HEK293T (cell line): ENCODE data around the gene SLC43A3.

Experiments used
- CTCF ChIA-PET: fragments of 350-600 bp; formaldehyde crosslinking; extraction: SDS; loops from one replicate; lab custom pipeline; 2021; ENCODE audit warnings: antibody characterized with exemption, inconsistent platforms; lab: Yijun Ruan, JAX
- POLR2A ChIA-PET: fragments of 350-600 bp; formaldehyde crosslinking; extraction: SDS; loops from one replicate; lab custom pipeline; 2020; ENCODE audit warnings: antibody characterized with exemption, inconsistent platforms; lab: Yijun Ruan, JAX
- DNase-seq: peaks from one replicate; pipeline ENCODE4 v3.0.0; 2012; ENCODE audit warnings: mixed read lengths; ENCODE audit errors: extremely low spot score
- ARNT ChIP-seq: fragments of 450-650 bp; IDR thresholded peaks from 2 replicates; pipeline ENCODE4 v1.6.1; 2017; ENCODE audit warnings: mild to moderate bottlenecking
- BHLHE40 ChIP-seq: fragments of 450-650 bp; IDR thresholded peaks from 2 replicates; pipeline ENCODE4 v1.6.1; 2016; ENCODE audit warnings: mild to moderate bottlenecking, moderate library complexity, borderline replicate concordance
- CTBP1 ChIP-seq: fragments of 450-650 bp; IDR thresholded peaks from 2 replicates; pipeline ENCODE4 v1.6.1; 2016; ENCODE audit warnings: borderline replicate concordance
- ELF4 ChIP-seq: fragments of 450-650 bp; IDR thresholded peaks from 2 replicates; pipeline ENCODE4 v1.6.1; 2017; ENCODE audit warnings: antibody characterized with exemption
- FOXA1 ChIP-seq: fragments of 450-650 bp; IDR thresholded peaks from 2 replicates; pipeline ENCODE4 v1.6.1; 2016; ENCODE audit warnings: mild to moderate bottlenecking
- FOXK2 ChIP-seq: fragments of 450-650 bp; IDR thresholded peaks from 2 replicates; pipeline ENCODE4 v1.6.1; 2016; ENCODE audit warnings: mild to moderate bottlenecking
- FOXM1 ChIP-seq: fragments of 450-650 bp; IDR thresholded peaks from 2 replicates; pipeline ENCODE4 v1.6.1; 2017; ENCODE audit warnings: mild to moderate bottlenecking, borderline replicate concordance
- HDGF ChIP-seq: fragments of 450-650 bp; IDR thresholded peaks from 2 replicates; pipeline ENCODE4 v1.6.1; 2017; ENCODE audit warnings: antibody characterized with exemption, borderline replicate concordance
- L3MBTL2 ChIP-seq: fragments of 450-650 bp; conservative IDR thresholded peaks from 2 replicates; pipeline ENCODE4 v1.6.1; 2016; ENCODE audit warnings: mild to moderate bottlenecking
- LEF1 ChIP-seq: fragments of 450-650 bp; IDR thresholded peaks from 2 replicates; pipeline ENCODE4 v1.6.1; 2017; ENCODE audit warnings: mild to moderate bottlenecking, borderline replicate concordance
- NFRKB ChIP-seq: fragments of 450-650 bp; IDR thresholded peaks from 2 replicates; pipeline ENCODE4 v1.6.1; 2016; ENCODE audit warnings: mild to moderate bottlenecking, moderate library complexity
- SP1 ChIP-seq: fragments of 450-650 bp; IDR thresholded peaks from 2 replicates; pipeline ENCODE4 v1.6.1; 2017
- SUZ12 ChIP-seq: fragments of 450-650 bp; IDR thresholded peaks from 2 replicates; pipeline ENCODE4 v1.6.1; 2016; ENCODE audit warnings: mild to moderate bottlenecking
- TARDBP ChIP-seq: fragments of 450-650 bp; IDR thresholded peaks from 2 replicates; pipeline ENCODE4 v1.6.1; 2016
- ZNF384 ChIP-seq: fragments of 450-650 bp; IDR thresholded peaks from 2 replicates; pipeline ENCODE4 v1.6.1; 2016
- TF ChIP-seq, protein P1 (sequence below): fragments of 450-650 bp; IDR thresholded peaks from 2 replicates; pipeline ENCODE4 v1.6.1; 2016

SLC43A3 gene

DNA sequence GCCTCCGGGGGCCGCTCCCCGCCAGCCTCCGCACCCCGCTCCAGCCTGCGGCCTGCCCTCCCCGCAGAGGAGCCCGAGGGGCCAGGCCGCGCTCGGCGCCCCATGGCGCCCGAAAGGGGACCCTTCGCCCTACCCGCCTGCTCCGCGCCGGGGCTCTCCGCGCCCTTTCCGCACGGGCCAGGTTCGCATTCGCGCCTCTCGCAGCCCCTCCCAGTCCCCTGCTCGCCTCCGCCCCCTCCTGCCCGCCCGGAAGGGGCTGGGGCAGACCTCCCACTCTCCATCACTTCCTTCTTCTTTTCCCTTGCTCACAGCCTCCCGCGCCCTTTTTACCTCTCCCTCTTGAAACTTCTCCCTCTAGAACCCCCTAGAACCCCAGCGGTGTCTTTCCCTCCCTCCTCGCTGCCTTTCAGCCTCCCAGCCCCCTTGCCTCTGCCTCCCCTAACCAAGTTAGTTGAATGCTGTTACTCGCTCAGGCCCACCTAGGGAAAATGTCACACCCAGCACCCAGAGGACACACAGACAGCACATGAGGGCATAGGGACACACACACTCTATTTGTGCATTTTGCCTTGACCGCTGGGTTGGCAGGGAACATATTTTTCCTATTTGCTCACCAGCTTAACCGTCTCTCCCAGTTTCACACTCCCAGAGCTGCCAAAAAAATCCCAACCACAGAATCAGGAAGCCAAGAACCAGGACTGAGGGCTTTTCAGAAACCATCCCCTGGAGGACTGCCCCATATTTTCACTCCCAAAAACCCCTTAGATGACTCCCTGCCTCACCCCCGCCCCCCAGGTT lies at the start of gene SLC43A3:
Gene SLC43A3 (minus strand): TSS at position 193 of the 798 bp plus-strand sequence. CDS start 949 bp downstream, outside the sequence.
- no peak for DNase-seq
- ChIA-PET CTCF (no interaction called here), POLR2A (no interaction called here)
- TF ChIP-seq L3MBTL2 (no peak), FOXA1 (no peak), BHLHE40 (no peak), CTBP1 (no peak), TARDBP (no peak), FOXM1 (no peak), HDGF (no peak), LEF1 (no peak), SP1 (no peak), ZNF384 (no peak), ELF4 (no peak), NFRKB (no peak), FOXK2 (no peak)
- TF ChIP-seq, protein P1, sequence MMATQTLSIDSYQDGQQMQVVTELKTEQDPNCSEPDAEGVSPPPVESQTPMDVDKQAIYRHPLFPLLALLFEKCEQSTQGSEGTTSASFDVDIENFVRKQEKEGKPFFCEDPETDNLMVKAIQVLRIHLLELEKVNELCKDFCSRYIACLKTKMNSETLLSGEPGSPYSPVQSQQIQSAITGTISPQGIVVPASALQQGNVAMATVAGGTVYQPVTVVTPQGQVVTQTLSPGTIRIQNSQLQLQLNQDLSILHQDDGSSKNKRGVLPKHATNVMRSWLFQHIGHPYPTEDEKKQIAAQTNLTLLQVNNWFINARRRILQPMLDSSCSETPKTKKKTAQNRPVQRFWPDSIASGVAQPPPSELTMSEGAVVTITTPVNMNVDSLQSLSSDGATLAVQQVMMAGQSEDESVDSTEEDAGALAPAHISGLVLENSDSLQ, result no peak

DNA sequence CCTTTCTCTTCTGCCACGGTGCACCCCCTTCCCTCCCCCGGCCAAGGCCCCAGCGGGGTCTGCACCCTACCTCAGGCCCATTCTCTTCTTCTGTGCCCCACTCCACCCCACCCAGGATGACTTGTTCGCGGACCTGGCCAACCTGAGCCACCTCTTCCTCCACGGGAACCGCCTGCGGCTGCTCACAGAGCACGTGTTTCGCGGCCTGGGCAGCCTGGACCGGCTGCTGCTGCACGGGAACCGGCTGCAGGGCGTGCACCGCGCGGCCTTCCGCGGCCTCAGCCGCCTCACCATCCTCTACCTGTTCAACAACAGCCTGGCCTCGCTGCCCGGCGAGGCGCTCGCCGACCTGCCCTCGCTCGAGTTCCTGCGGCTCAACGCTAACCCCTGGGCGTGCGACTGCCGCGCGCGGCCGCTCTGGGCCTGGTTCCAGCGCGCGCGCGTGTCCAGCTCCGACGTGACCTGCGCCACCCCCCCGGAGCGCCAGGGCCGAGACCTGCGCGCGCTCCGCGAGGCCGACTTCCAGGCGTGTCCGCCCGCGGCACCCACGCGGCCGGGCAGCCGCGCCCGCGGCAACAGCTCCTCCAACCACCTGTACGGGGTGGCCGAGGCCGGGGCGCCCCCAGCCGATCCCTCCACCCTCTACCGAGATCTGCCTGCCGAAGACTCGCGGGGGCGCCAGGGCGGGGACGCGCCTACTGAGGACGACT lies 49.3 kb upstream of the SLC43A3 start:
- DNase-seq, result no peak
- TF ChIP-seq FOXK2 (no peak), TARDBP (no peak), NFRKB (no peak), CTBP1 (no peak)
- ChIA-PET POLR2A (no interaction called here), CTCF (no interaction called here)

DNA sequence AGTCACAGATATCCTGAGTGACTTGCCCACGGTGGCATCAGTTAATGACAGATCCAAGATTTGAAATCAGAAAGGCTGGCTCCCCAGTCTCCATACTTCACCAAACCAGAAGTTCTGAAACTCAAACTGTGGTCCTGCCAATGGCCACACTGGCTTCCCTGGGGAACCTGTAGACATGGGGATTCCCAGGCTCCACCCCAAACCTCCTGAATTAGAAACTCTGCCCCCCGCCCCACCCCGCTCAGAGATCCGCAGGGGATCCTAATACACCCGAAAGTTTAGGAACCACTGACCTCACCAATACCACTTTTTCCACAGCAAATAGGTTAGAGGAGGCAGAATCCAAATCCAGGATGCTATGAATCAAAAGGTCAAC lies 48.7 kb upstream of the SLC43A3 start:
- POLR2A ChIA-PET, result no interaction called here
- CTCF ChIA-PET, result no interaction called here
- no peak for DNase-seq
- no peak for TF ChIP-seq SP1
- TF ChIP-seq ELF4, result no peak
- TF ChIP-seq FOXA1, result no peak
- TF ChIP-seq BHLHE40, result no peak
- TF ChIP-seq FOXK2, result no peak
- no peak for TF ChIP-seq ZNF384
- no peak for TF ChIP-seq HDGF
- TF ChIP-seq SUZ12, result no peak
- TF ChIP-seq NFRKB, result no peak
- TF ChIP-seq CTBP1, result no peak
- TF ChIP-seq TARDBP, result no peak
- TF ChIP-seq LEF1, result no peak
- TF ChIP-seq, protein P1, result no peak
- TF ChIP-seq ARNT, result no peak
- no peak for TF ChIP-seq FOXM1
- TF ChIP-seq L3MBTL2, result no peak

DNA sequence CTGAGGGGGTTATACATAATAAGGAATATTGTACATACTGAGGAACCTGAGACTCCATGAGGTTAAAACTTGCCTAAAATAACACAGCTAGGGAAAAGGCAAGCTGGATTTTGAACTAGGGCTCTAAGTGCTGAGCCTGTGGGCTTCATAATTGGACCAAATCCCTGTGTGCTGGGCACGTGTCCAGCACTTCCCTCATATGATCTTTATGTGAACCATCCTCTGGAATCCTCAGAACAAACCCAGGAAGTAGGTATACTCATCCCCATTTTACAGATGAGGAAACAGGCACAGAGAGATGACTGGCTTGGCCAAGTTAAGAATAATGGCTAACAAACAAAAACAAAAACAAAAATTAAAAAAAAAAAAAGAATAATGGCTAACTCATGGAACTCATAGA lies 48.3 kb upstream of the SLC43A3 start:
- POLR2A ChIA-PET, result no interaction called here
- CTCF ChIA-PET, result no interaction called here
- no peak for TF ChIP-seq TARDBP
- no peak for TF ChIP-seq SUZ12
- TF ChIP-seq, protein P1, result no peak
- no peak for TF ChIP-seq L3MBTL2
- DNase-seq, result no peak

DNA sequence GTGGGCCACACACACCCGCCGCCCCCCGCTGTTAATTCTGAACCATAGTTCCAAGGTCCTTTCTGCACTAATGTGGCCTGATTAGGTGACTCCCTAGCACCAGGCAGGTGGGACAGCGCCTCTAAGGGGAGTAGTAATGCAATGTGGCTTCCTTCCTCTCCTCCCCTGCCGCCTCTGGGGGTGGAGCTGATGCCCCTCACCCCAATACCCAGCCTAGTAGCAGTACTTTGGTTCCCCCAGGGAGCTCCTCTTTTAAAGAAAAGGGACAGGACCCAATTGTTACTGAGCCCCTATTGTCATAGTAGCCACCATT lies 47.8 kb upstream of the SLC43A3 start:
- no peak for DNase-seq
- no peak for TF ChIP-seq ARNT
- no peak for TF ChIP-seq NFRKB
- no peak for TF ChIP-seq HDGF
- TF ChIP-seq FOXA1, result no peak
- no peak for TF ChIP-seq L3MBTL2
- ChIA-PET CTCF (interaction anchor here (0.6 kb wide), 1 partner anchor 17 kb away, joined by 3 read pairs; no protein-coding TSS in a partner anchor), POLR2A (interaction anchor here (0.9 kb wide), 1 partner anchor 139 kb away, joined by 3 read pairs; the partner anchor contains the start of gene SSRP1)

DNA sequence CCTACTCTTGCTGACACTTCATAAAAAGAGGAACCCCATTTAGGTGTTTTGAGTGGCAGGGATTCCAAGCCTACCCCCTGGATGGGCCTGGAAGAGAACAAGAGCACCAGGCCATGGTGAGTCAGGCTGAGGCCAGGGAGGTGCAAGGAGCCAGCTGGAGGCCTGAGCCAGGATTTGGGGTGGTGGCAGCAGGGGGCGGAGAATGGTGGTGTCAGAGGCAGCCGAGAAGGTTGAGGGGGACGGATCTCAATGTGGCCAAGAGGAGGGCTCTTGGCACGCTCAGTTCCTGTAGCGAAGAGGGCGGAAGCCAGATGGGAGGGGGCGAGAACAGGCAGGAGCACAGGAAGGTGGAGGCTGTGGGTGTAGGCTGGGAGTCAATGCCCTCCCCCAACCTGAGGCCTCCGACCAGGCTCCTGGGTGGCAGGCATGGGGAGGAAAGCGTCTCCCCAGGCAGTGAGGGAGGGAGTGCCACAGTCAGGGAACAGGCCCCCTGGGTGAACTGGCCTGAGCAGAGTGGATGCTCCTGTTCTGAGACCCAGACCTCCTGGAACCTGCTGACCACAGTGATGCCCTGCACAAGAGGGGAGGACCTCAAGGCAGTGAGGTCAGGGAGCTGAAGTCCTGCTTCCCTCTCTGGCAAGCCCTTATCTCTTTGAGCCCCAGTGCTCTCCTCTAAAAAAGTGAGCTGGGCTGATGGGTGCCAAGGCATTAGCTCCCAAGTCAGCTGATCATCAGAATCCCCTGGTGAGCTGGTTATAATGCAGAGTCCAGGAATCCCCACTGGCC lies 47.3 kb upstream of the SLC43A3 start:
- ChIA-PET CTCF (interaction anchor here (0.5 to 1.9 kb wide), 4 partner anchors 8 to 122 kb away, joined by 3 to 6 read pairs (median 4); no protein-coding TSS in a partner anchor), POLR2A (interaction anchor here (0.9 to 1.5 kb wide), 2 partner anchors 10 to 139 kb away, joined by 3 to 4 read pairs; partner anchors contain the start of gene SSRP1)
- DNase-seq, result no peak
- TF ChIP-seq SP1 (no peak), HDGF (no peak), NFRKB (no peak), FOXK2 (no peak), FOXA1 (no peak), ELF4 (no peak), SUZ12 (no peak), CTBP1 (no peak), LEF1 (no peak), ARNT (no peak)
